ENCODE data around the gene FXYD6.
"Not testable (repeated sequence)": the region's sequence is repeated elsewhere in the genome, so short reads cannot be mapped to it uniquely, and the experiment has no call there.

FXYD6 gene, protein sequence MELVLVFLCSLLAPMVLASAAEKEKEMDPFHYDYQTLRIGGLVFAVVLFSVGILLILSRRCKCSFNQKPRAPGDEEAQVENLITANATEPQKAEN

DNA sequence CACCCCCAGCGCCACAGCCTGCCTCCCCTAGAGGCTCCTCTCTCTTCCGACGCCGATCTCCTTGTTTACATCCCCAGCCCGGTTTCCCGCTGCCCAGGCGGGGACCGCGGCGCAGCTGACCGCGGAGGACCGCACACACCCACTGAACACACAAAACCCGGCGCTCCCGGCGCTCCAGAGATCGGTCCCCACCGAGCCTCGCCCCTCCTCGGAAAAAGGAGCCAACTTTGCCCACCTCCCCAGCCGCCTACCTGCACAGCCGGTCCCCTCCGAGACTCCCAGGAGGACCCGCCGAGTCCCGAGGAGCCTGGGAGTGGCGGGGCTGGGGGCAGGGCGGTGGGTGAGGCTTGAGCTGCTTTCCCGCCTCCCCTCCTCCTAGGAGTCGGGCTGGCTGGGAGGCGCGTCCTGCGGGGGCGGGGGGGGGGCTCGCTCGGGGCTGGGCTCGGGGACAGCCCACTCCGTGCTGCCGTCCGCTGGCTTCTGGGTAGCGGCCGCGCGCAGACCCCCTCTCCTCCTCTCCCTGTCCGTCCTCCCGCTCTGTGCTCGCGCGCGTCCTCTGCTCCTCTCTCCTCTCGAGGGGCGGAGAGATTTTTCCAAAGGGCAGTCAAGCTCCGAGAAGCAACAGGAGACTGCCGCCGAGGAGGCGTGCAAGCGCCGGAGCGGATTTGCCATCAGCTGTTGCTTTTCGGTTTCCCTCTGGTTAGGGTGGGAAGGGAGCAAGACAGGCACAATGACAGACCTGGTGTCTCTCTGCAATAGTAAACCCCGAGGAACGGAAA, at the start of gene FXYD6:
FXYD6 (minus strand) TSS at position 318 of the 779 bp plus-strand sequence. CDS start 33,882 bp downstream, outside the sequence.
- DNase-seq, result peak; percentile 92

DNA sequence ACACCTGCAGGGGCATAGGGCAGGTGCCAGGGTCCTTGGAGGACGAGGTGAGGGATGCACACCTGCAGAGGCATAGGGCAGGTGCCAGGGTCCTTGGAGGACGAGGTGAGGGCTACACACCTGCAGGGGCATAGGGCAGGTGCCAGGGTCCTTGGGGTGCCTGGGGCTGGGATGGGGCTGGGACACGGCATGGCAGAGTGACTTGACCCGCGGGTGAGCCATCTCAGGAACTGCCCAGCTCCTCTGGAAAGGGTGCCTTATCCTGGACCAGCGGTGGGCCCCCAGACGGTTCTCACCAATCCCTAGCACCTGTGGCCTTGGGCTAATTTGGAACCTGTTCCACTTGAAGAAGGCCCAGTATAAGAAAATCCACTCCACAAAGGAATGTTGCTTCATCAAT, 49.7 kb upstream of the FXYD6 start:
- DNase-seq, result not testable (repeated sequence)

DNA sequence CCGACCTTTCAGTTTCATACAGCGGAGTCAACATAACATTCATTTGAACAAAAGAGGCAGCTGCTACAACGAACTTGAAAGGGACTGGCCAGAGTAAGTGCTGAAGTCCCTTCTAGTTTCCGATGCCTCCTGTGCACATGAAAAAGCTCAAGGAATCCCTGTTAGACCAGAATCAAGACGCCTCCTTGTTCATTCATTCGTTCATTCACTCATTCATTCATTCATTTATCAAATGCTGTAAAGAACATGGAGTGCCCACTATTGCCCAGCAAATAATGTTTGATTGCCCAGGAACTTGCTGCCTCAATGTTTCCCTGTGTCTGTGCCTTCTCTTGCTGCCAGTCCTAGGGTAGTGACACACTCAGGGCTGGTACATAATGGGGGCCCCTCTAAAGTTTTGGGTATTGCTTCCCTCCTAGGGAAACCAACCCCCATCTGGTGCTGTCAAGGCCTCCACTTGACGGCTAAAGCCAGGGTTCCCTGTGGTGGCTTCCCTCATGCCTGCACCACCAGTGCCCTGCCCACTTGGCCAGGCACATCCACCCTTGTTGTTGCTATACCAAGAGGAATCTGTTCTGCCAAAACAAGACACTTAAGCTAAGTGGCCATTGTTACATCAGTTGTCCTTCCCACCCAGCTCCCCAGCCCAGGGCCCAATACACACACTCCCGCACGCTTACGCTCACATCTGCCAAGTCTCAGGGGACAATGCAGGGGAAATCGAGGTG, 48.9 kb upstream of the FXYD6 start:
- no peak for DNase-seq

DNA sequence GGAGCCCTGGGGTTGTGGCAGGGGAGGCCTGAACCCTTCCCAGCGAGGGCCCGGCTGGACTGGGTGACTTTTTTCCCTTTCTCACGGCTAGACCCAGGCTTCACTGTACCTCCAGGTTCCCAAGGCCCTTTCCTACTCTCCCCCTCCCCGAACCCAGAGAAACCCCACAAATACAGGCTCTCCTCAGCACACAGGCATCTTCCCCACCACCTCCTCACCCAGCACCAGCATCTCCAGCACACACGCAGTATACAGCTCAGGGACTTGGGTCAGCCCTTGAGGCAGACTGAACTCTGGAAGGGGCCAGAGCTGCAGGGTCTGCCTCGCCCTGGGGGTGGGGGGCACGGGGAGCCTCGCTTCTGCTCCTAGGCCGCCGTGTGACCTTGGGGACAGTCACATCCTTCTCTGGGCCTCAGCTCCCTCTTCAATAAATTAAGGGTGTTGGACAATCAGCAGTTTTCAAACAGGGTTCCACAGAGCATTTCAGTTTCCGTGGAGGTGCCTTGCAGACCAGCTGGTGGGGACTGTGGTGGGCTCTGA, 48.2 kb upstream of the FXYD6 start:
- DNase-seq, result no peak

DNA sequence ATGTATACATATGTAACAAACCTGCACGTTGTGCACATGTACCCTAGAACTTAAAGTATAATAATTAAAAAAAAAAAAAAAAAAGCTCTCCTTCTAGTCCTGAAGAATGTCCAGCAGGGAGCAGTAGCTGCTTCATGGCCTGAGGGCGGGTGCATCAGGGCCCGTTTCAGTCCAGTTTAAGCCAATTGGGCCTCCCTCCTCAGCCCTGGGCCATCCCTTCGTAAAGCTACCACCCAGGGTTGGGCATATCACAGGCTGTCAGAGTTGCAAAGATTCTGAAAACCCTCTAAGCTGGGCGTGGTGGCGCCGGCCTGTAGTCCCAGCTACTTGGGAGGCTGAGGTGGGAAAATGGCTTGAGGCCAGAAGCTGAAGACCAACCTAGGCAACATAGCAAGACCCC, 47.3 kb upstream of the FXYD6 start:
- no peak for DNase-seq

DNA sequence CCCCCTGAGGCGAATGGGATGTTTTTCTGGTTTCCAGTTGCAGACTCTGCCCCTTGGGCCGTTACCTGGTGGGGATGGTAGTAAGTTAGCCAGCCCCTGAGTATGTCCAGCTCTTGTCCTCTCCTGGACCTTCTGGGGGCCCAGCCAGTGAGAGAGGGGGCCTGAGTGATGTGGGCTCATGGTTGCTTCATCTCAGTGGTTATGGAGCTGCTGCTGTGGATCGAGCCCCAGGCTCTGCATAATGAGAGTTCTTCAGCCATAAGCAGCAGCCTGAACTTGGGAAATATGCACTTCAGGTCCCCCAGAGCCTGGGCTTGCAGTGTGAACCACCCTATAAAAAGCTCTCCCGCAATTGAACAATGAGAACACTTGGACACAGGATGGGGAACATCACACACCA, 46.8 kb upstream of the FXYD6 start:
- DNase-seq, result no peak

DNA sequence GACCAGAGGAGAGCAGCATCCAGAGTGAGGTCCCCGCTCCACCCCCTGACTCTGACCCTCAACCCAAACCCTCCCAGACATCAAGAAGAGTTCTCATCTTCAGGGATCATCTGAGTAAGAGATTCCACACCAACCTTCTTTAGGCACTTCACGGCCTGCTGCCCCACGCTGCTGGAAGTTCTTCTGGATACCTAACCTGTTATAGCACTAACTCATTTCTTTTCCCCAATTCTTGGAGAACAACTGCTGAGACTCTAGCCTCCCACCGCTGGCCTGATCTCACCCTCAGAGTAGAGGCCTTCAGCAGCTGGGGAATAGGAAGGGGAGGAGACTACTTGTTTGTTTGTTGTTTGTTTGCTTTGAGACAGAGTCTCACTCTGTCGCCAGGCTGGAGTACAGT, 45.4 kb upstream of the FXYD6 start:
- DNase-seq, result no peak

DNA sequence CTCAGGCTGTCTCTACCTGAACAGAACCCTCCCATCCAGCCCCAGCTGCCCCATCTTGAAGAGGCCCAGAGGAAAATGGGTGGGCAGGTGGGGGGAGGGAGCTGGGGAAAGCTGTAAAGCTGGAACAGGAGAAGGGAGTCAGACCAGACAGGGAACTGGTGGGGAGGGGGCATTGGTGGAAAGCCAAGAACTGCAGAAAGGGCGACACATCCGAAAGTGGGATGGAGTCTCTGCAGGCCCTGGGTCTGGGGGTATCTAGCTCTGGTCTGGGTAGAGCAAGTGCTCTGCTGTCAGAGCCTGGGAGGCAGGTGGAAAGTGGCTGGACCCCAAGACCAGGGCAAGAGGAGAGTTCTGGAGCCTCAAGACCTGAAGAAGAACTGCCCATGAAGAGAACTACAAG, 45.0 kb upstream of the FXYD6 start:
- DNase-seq, result no peak

DNA sequence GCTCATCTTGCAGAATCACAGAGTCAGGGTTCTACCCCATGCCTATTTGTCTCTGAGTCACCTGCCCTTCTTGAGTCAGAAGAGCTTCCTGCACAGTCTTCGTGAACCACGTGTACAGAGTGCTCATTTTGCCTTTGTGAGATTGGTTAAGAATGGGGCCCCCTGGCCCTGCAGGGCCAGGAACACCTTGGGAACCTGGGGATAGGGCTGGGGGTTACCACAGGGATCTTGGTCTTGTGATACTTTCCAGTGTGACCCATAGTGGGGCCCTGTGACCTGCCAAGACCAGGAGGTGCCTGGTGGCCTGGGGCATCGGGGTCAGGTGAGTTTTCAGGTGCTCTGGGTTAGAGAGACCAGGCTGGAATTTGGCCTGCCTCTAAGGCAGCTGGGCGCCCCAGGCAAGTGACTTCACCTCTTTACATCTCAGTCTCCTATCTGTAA, 43.3 kb upstream of the FXYD6 start:
- no peak for DNase-seq

DNA sequence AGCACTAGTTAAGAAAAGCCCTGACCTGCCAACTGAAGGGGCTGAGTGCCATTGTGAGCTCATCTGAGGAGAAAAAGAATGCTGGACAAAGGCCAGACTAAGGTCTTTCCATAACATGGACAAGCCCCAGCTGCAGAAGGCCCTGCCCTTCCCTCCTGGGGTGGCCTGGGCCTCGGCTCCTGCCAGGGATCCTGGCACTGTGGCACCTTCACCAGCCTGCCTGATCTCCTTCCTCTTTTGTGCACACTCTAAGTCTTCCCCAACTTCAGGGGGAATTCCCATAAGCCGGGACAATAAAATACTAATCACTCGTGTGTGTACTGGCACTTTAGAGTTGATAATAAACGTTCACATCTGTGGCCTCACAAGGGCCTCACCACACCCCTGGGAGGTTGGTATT, 42.9 kb upstream of the FXYD6 start:
- no peak for DNase-seq

DNA sequence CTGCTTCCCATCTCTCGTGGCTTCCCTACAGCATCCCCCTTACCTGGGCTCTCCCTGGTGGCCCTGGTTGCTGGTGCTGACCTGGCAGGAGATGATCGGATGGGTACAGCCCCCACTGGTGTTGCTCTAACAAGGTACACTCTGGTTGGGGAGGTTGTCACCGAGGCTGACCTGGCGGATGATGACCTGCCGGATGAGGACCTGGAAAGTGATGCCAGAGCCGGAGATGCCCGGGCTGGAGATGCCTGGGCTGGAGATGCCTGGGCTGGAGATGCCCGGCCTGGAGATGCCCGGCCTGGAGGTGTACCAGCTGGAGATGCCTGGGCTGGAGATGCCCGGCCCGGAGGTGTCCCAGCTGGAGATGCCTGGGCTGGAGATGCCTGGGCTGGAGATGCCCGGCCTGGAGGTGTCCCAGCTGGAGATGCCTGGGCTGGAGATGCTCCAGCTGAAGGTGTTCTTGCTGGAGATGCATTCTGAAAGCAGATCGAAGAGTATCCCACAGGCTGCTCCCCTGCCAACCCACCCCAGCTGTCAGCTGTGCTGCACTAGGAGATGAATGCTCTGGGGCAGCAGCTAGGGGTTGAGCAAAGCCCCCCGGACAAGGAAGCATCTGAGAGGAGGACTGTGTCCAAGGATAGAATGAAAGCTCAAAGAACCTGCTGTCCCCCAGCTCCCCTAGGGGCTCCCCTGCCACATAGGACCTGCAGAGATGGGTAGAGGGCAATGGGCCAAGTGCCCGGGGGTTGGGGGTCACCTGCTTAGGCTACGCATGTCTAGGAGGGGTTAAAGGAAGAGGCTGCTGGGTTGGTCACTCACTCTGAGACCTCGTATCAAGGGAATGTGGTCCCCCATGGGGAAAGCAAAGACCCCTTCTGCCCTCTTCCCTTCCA, 42.2 kb upstream of the FXYD6 start:
- DNase-seq, result no peak

DNA sequence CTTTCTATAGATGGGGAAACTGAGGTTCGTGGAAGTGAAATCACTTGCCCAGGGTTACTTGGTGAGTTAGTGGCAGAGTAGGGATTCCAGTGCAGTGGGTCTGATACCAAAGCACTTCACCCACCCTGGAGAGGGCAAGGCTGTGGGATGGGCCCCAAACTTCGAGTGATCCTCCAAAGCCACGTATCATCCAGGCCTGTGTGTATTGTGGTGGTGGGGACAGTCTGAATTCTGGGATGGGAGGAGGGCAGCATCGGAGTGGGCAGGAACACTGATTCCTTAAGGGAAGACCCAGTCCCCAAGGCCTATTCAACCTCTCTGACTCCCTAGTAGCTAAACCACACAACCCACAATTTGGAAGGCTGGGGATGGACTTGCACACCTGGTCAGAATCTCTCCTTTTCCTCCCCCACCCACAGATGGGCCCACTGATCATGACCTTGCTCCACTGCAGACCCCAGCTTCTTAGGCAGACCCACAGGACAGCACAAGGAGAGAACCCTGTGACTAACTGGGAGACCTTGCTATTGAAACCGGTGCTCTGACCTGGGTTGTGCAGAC, 41.2 kb upstream of the FXYD6 start:
- no peak for DNase-seq

DNA sequence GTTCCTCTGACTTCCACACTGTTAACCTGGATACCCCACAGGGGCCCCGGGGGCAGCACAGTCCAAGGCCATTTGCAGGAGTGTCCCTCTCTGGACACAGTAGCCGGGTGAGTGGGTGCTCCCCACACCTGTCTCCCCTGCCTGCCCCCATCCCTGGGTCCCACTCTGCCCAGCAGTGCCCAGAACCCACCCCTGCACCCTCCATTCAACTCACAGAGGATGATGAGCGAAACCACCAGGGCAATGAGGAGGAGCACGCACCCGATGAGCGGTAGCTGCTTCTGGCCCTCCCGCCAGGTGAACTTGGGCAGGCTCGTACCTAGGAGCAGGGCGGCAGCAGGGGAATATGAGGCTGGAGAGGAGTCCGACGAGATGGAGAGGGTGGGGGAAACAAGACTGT, 40.5 kb upstream of the FXYD6 start:
- DNase-seq, result no peak

DNA sequence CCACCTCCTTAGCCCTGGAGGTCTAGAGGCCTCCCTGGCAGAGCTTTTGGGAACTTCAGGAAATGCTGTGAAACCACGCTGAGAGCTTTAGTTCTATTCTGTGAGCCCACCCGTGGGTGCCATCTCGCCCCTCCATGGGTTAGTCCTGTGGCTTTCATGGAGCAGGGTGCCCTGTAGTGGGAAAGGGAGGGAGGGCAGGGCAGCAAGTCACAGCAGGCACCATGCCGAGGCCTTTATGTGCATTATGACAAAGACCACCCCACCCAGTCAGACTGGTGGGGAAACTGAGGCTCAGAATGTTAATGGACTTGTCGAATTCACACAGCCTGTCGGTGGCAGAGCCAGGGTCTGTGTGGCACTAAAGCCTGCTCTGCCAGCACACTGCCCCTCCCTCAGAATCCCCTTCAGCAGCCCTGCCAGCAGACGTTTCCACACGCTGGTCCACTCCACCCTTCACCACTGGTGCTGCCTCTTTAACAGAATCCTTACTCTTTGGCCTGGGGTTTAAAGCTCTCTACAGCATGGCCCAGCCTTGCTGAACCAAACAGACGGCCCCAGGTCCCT, 39.3 kb upstream of the FXYD6 start:
- no peak for DNase-seq

DNA sequence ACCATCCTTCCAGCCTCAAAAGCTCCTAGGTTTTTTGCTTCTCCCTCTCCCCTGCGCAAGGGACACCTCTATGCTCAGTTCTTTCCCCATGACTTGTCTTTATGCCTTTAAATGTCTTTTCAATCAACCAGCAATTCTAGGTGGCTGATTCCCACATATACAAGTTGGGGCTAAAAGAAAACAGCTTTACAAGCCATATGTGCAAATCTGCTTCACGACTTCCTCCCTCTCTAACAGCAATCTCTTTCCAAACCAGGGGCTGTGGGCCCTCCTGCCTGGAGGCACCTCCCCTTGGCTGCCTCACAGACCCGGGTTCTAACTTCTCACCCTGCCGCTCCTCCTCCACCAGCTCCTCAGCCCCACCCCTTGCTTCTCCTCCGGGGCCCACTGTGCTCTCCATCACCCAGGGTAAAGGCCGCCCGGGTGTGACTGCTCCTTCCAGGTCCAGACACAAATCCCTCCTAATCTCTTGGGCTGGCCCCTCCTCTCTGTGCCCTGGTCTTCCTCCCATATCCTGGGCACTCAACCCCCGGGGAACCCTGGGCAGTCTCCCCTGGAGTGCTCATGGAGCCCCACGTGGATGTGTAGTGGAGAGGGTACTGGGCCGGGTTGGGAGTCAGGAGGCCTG, 38.6 kb upstream of the FXYD6 start:
- no peak for DNase-seq

DNA sequence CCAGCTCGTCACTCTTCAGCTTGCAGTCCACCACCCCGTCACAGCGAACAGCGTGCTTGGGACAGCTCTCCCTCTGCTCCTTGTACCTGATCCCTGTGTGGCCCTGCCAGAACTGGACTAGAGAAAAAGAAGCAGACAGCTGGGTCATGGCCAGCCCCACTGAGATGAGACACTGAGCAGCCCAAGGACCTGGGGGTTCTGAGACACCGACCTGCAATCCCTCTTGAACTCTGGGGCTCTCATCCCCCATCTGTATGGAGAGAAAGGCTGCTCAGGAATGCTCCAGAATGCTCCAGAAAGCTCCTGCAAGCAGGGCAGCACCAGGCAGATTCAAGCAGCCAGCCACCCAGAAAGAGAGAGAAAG, 37.9 kb upstream of the FXYD6 start:
- DNase-seq, result no peak

DNA sequence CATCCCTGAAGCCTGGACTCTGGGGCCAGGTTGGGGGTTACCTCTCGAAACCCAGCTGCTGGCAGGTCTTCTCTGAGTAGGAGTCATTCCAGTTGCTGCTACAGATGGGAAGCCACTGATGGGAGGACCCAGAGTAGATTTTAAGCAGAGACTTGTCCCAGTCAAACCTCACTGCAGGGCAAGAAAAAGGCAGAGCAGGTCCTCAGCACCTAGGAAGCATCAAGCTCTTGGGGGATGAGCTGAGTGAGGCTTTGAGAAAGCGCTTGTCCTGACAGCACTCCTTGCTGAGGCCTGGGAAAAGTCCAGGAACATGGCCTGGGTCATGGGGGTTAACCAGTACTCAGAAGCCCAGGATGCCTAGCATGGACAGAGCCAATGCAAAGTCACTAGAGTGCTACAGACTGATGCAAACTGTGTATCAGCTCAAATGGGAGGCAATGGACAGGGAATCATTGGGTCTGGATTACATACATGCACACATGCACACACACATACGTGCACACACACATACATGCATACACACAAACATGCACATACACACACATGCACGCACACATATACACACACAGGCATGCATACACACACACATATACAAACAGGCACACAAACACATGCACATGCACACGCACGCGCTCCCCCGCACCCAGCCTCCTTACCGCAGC, 37.4 kb upstream of the FXYD6 start:
- DNase-seq, result no peak

DNA sequence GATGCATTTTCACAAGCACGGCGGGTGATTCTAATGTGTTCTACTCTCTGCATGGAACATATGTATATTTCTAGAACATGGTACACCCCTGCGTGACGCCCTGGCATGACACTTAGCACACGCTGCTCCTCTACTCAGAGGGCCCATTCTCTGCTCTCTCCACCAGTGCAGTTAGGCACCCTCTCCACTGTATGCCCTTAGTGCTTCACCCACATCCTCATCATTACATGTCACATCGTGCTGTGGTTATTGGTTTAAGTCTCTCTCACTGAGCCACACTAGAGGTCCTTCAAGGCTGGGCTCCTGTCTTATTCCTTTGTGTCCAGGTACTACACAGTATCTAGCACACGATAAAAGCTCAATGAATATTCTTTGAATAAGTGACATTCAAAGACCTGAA, 36.0 kb upstream of the FXYD6 start:
- DNase-seq, result no peak

DNA sequence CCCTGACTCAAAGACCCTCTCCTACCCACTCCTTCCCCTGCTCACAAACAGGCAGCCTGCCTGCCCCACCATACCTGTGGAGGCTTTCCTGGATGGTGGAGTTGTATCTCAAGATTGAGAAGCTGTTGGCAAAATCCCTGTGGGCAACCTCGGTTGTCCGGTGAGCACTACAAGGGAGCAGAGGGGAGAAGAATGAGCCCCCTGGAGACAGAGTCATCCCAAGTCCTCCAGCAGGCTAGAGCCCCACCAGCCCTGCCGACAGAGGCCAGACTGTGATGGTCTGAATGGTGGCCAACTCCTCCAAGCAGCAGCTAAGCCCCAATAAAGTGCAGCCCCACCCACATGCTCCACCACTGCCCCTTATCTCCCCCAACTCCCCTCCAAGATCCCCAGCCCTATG, 35.2 kb upstream of the FXYD6 start:
- no peak for DNase-seq

DNA sequence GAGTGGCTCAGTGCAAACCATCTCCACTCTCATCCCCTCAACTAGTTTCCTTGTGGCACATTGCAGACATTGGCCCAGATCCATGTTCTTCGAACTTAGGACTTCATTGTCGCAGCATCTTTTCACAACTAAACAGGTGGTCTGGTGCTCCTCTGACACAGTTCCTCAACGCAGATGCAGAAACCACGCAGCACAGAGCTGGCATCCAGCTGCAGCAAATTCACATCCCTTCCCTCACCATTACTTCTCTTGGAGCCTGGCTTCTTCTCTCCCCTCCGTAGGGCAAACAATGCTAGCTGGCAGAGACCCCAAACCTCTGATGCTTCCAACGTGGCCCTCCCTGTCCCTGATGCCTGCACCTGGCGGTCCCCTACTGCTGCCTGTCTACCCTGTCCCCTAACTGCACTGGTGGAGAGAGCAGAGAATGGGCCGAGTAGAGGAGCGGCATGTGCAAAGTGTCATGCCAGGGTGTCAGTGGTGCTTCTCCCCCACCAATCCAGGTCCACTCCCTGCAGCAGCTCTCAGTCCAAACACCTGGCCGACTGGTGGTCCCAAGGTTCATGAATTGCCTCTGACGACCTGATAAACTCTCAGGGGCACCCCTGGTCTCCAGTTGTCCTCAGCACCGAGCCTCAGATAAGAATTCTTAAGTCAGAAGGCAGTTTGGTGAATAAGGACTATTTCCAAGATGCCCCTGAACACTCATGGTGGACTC, 34.6 kb upstream of the FXYD6 start:
- DNase-seq, result no peak

DNA sequence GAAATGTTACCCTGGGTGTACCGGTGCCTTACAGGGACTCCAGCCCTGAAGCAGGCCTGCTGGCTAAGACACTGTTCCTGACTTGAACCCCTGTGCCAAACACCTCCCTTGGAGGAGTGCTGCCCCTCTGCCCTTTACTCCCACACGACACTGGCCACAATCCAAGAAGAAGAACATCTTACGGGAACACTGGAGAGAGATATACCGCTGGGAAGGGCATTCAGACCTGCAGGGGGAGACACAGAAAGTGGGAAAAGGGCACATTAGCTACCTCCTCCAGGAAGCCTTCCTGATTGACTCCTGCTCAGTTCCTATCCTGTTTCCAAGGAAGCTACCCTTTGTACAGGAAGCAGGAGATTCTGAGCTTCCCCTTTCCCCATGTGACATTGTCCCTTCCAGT, 34.1 kb upstream of the FXYD6 start:
- no peak for DNase-seq
